ENCODE data around the gene GRAMD1A. TPM values are rescaled to one million over a fixed set of nuclear protein-coding genes. Genes with fewer than 3 reads are reported as not detected.
"Not testable (repeated sequence)": the region's sequence is repeated elsewhere in the genome, so short reads cannot be mapped to it uniquely, and the experiment has no call there.

Gene GRAMD1A
- total RNA-seq, 6 experiments from 2014 or later, result 10.4 to 34.8 (median 15.4) TPM

- DNase-seq (no peak), ATAC-seq (peak in 3 of 4 donors; percentile 11 to 27 (median 22))
- Histone ChIP-seq H3K27me3 (no peaks in the 10 kb centered on the region), H3K4me3 (peak overlapping the region; percentile 90 to 99 (median 91)), H3K27ac (peak overlapping the region in 2 of 3 donors; percentile 56 to 72), H3K9me3 (peaks cover 0 to 14% (median 12%) of the 10 kb centered on the region in 4 donors), H3K4me1 (peaks cover 0 to 9% (median 0%) of the 10 kb centered on the region in 4 donors), H3K36me3 (peaks cover 5 to 25% (median 16%) of the 10 kb centered on the region in 4 donors)
- TF ChIP-seq POLR2A (IDR thresholded peaks at IDR 0.05) (no peak), CTCF (IDR thresholded peaks at IDR 0.05) (no peak)
- intact Hi-C loops (cut with DNase I), result no loop called here
- WGBS (ENCODE audit: insufficient coverage, low coverage, low lambda C conversion rate, missing lambda C conversion rate), result 24% methylated on average over 12 of the region's 14 CpGs
These were observed 37.2 kb upstream of the GRAMD1A start for GRCh38 chr19:34962687-34963572.

- ATAC-seq, result peak; percentile 87 to 91 (median 88)
- H3K4me3 ChIP-seq, result peak within 1 kb of the TSS; percentile 90 to 99 (median 91)
- 0% methylated on average over 3 of the region's 78 CpGs for WGBS (ENCODE audit: insufficient coverage, low coverage, low lambda C conversion rate, missing lambda C conversion rate)
- H3K9me3 ChIP-seq, result peaks cover 0 to 7% (median 4%) of the 10 kb centered on the region in 4 donors
- DNase-seq, result peak; percentile 76 to 80 (median 78)
- no peak for TF ChIP-seq CTCF (IDR thresholded peaks at IDR 0.05)
- peak; percentile 17 for TF ChIP-seq POLR2A (IDR thresholded peaks at IDR 0.05)
- H3K27ac ChIP-seq, result peak within 1 kb of the TSS in 2 of 3 donors; percentile 56 to 72
- peaks cover 0 to 9% (median 0%) of the 10 kb centered on the region in 4 donors for H3K4me1 ChIP-seq
- intact Hi-C loops (cut with DNase I), result no loop called here
- peaks cover 5 to 16% (median 11%) of the 10 kb centered on the region in 4 donors for H3K36me3 ChIP-seq
- no peaks in the 10 kb centered on the region for H3K27me3 ChIP-seq
These were observed 36.3 kb upstream of the GRAMD1A start, which contains the start of gene ZNF792 for GRCh38 chr19:34963573-34964406. Gene ZNF792, minus strand, starts transcription at chr19:34964229. Its CDS starts 567 bp downstream, at chr19:34963662.

GRCh38 chr19:34964598-34964997 is 35.5 kb upstream of the GRAMD1A start:
- ATAC-seq, result no peak
- peaks cover under 1 to 8% (median 3%) of the 10 kb centered on the region in 4 donors for H3K36me3 ChIP-seq
- intact Hi-C loops (cut with DNase I), result no loop called here
- H3K27ac ChIP-seq, result no peak overlapping the region
- peaks cover 0 to 9% (median 0%) of the 10 kb centered on the region in 4 donors for H3K4me1 ChIP-seq
- DNase-seq, result no peak
- TF ChIP-seq POLR2A (IDR thresholded peaks at IDR 0.05), result no peak
- no peak for TF ChIP-seq CTCF (IDR thresholded peaks at IDR 0.05)
- H3K9me3 ChIP-seq, result no peaks in the 10 kb centered on the region
- H3K27me3 ChIP-seq, result no peaks in the 10 kb centered on the region
- 9% methylated on average over 3 of the region's 6 CpGs for WGBS (ENCODE audit: insufficient coverage, low coverage, low lambda C conversion rate, missing lambda C conversion rate)
- H3K4me3 ChIP-seq, result no peak overlapping the region

GRCh38 chr19:34965505-34965904 is 34.6 kb upstream of the GRAMD1A start:
- H3K36me3 ChIP-seq; intact Hi-C loops (cut with DNase I); H3K27ac ChIP-seq; H3K4me3 ChIP-seq; ATAC-seq; H3K9me3 ChIP-seq; DNase-seq; H3K27me3 ChIP-seq; H3K4me1 ChIP-seq: not testable (repeated sequence)
- 69% methylated on average over 2 of the region's 5 CpGs for WGBS (ENCODE audit: insufficient coverage, low coverage, low lambda C conversion rate, missing lambda C conversion rate)

Data from right lobe of liver (tissue), 6 donors.